HTERT RPE-1 (cell line): ENCODE results near the gene ATG2B.

Experiments used
- in situ Hi-C: fragments of 300-500 bp; cut with MboI; formaldehyde crosslinking; loops from 4 replicates; pipeline ENCODE4 v1.14.3; 2020; ENCODE audit warnings: low sequenced_read_pairs

The ATG2B gene

GRCh38 chr14:96231526-96232130 lies 131.5 kb downstream of the ATG2B start:
- in situ Hi-C loops: no loop called here

- in situ Hi-C loops: no loop called here
These were observed 132.1 kb downstream of the ATG2B start for GRCh38 chr14:96231056-96231455.

- in situ Hi-C loops: no loop called here
These were observed 133.8 kb downstream of the ATG2B start for GRCh38 chr14:96229315-96229714.
